BLaER1 treated with 17β-estradiol and CSF1 and Interleukin-3, amounts not matched to agents 10 nM and 100 nM (cell line): Measurements from ENCODE around the gene FAM184B.

Experiments
- H3K27ac ChIP-seq, 11 experiments: shearing (Covaris generic); formaldehyde crosslinking; 2 replicates each; pipeline ENCODE4 v1.8.1; 2022
- H3K27me3 ChIP-seq, 11 experiments: shearing (Covaris generic); formaldehyde crosslinking; 2 replicates each; pipeline ENCODE4 v1.8.1; 2022
- H3K36me3 ChIP-seq, 11 experiments: shearing (Covaris generic); formaldehyde crosslinking; 2 replicates each; pipeline ENCODE4 v1.8.1; 2022
- H3K4me1 ChIP-seq, 10 experiments: shearing (Covaris generic); formaldehyde crosslinking; 2 replicates each; pipeline ENCODE4 v1.8.1; 2022
- H3K4me2 ChIP-seq, 11 experiments: shearing (Covaris generic); formaldehyde crosslinking; 2 replicates each; pipeline ENCODE4 v1.8.1; 2022
- H3K4me3 ChIP-seq, 10 experiments: shearing (Covaris generic); formaldehyde crosslinking; 2 replicates each; pipeline ENCODE4 v1.8.1; 2022
- H3K9ac ChIP-seq, 11 experiments: shearing (Covaris generic); formaldehyde crosslinking; 2 replicates each; pipeline ENCODE4 v1.8.1; 2022
- H3K9me3 ChIP-seq, 11 experiments: shearing (Covaris generic); formaldehyde crosslinking; replicated peaks in 1 of 11; 2 replicates each; pipeline ENCODE4 v1.8.1; 2022
- H4K20me1 ChIP-seq, 11 experiments: shearing (Covaris generic); formaldehyde crosslinking; 2 replicates each; pipeline ENCODE4 v1.8.1; 2022
- Cebpa-rat ChIP-seq, 11 experiments: shearing (Covaris generic); IDR thresholded peaks; 2 replicates each; pipeline ENCODE4 v1.8.1; 2022

FAM184B gene

DNA sequence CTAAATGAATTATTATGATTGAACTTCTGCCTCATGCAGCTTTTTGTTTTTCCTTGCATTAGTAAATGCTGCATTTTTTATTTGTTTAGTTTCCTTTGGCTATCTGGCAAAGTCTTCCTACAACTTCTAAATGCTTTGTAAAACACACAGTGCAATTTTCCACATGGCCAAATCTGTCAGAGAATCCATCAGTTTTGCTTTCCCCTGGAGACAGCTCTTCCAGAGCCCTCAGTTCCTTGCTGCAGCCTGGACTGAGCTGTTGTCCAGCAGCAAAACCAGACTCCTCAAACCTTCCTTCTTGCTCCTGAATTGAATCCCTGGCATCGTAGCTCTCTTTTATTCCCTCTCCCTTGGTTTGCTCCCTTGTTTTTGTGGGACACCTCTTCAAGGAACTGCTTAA lies 124.3 kb downstream of the FAM184B start:
- Histone ChIP-seq H3K4me2 (no peak overlapping the region), H4K20me1 (no peaks in the 10 kb centered on the region), H3K4me3 (no peak overlapping the region), H3K9me3 (peaks cover 0 to 4% (median 0%) of the 10 kb centered on the region in 11 experiments; a peak in 3 of 22 replicates), H3K27me3 (no peaks in the 10 kb centered on the region), H3K4me1 (peaks cover 17 to 31% (median 24%) of the 10 kb centered on the region in 10 experiments), H3K9ac (no peak overlapping the region), H3K27ac (no peak overlapping the region), H3K36me3 (no peaks in the 10 kb centered on the region)
- TF ChIP-seq Cebpa-rat (IDR thresholded peaks at IDR 0.05) = no peak

DNA sequence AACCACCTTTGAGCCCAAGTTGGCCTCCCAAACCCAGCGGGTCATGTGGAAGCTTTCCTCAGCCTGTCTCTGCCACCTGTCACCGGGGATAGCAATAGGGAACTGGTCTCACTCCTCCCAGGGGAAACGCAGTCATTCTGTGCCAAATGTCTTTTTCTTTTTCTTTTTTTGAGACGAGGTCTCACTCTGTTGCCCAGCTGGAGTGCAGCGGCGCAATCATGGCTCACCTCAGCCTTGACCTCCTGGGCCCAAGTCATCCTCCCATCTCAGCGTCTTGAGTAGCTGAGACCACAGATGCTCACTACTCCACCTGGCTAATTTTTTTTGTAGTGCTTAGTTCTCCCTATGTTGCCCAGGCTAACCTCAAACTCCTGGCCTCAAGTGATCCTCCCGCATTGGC lies 126.7 kb downstream of the FAM184B start:
- H3K9me3 ChIP-seq = no peaks in the 10 kb centered on the region; a peak in 1 of 22 replicates
- peaks cover 7 to 41% (median 31%) of the 10 kb centered on the region in 10 experiments; a peak in 19 of 20 replicates for H3K4me1 ChIP-seq
- H3K27ac ChIP-seq = no peak overlapping the region
- no peak overlapping the region for H3K9ac ChIP-seq
- no peak for TF ChIP-seq Cebpa-rat (IDR thresholded peaks at IDR 0.05)
- H3K4me3 ChIP-seq = no peak overlapping the region
- no peaks in the 10 kb centered on the region for H3K36me3 ChIP-seq
- H3K27me3 ChIP-seq = no peaks in the 10 kb centered on the region
- H4K20me1 ChIP-seq = no peaks in the 10 kb centered on the region
- peak overlapping the region in 10 of 11 experiments; percentile 3 to 64 (median 60); a peak in 18 of 22 replicates for H3K4me2 ChIP-seq

- Histone ChIP-seq H3K9ac (no peak overlapping the region), H3K36me3 (no peaks in the 10 kb centered on the region), H3K4me1 (peaks cover 7 to 35% (median 29%) of the 10 kb centered on the region in 10 experiments; a peak in 19 of 20 replicates), H3K27ac (no peak overlapping the region), H4K20me1 (no peaks in the 10 kb centered on the region), H3K27me3 (no peaks in the 10 kb centered on the region), H3K4me3 (no peak overlapping the region), H3K4me2 (peak overlapping the region; percentile 34 to 63 (median 56); a peak in 21 of 22 replicates), H3K9me3 (no peaks in the 10 kb centered on the region; a peak in 1 of 22 replicates)
- no peak for TF ChIP-seq Cebpa-rat (IDR thresholded peaks at IDR 0.05)
These were observed 131.0 kb downstream of the FAM184B start for GRCh38 chr4:17650406-17650805.

GRCh38 chr4:17647927-17648326 lies 133.5 kb downstream of the FAM184B start:
- no peak overlapping the region for H3K9ac ChIP-seq
- H3K27ac ChIP-seq = no peak overlapping the region
- H3K4me1 ChIP-seq = peaks cover 7 to 22% (median 17%) of the 10 kb centered on the region in 10 experiments; a peak in 19 of 20 replicates
- peaks cover 0 to 12% (median 9%) of the 10 kb centered on the region in 11 experiments; a peak in 13 of 22 replicates for H3K9me3 ChIP-seq
- no peak overlapping the region for H3K4me3 ChIP-seq
- peaks cover 0 to 5% (median 0%) of the 10 kb centered on the region in 11 experiments; a peak in 3 of 22 replicates for H3K36me3 ChIP-seq
- H3K27me3 ChIP-seq = no peaks in the 10 kb centered on the region
- no peak overlapping the region for H3K4me2 ChIP-seq
- TF ChIP-seq Cebpa-rat (IDR thresholded peaks at IDR 0.05) = no peak
- no peaks in the 10 kb centered on the region for H4K20me1 ChIP-seq

DNA sequence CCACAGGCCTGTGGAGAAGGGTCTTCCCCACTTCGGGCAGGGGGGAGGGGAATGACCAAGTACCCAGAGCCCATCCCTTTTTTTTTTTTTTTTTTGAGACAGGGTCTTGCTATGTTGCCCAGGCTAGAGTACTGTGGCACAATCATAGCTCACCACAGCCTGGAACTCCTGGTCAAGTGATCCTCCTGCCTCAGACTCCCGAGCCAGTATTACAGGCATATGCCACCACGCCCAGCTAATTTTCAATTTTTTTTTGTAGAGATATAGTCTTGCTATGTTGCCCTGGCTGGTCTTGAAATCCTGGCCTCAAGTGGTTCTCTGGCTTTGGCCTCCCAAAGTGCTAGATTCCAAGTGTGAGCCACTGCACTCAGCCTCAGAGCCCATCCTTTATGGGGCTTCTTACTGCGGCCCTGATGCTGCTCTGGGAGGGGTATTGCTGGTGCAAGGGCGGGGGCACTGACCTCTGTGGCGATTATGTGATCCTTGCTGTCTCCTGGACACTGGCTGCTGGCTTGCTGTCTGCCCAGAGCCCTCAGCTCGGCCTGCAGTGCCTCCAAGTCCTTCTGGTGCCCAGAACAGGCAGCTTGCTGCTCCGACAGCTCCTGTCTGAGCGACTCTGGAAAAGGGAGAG lies 134.1 kb downstream of the FAM184B start:
- H3K9me3 ChIP-seq = peaks cover 0 to 18% (median 15%) of the 10 kb centered on the region in 11 experiments; a peak in 13 of 22 replicates
- no peak for TF ChIP-seq Cebpa-rat (IDR thresholded peaks at IDR 0.05)

DNA sequence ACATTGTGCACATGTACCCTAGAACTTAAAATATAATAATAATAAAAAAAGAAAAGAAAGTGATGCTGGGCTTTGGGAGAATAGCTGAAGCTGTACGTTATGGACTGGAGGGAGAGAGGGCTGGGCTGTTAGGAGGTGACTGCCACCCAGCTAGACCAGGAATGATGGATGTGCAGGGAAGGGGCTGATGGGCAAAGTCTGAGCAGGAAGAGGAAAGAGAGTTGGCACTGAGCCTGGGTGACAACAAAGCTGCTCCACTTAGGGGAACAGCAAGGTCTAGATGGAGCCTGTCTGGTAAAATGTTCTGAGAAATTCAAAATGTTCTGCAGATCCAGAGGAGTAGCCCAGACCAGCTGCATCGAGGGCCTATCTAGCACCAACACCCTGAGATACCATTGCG lies 134.7 kb downstream of the FAM184B start:
- no peaks in the 10 kb centered on the region for H4K20me1 ChIP-seq
- H3K36me3 ChIP-seq = peaks cover 0 to 12% (median 0%) of the 10 kb centered on the region in 11 experiments; a peak in 4 of 22 replicates
- H3K4me1 ChIP-seq = peaks cover 11 to 27% (median 25%) of the 10 kb centered on the region in 10 experiments; a peak in 19 of 20 replicates
- H3K9ac ChIP-seq = no peak overlapping the region
- TF ChIP-seq Cebpa-rat (IDR thresholded peaks at IDR 0.05) = no peak
- H3K27ac ChIP-seq = no peak overlapping the region
- no peak overlapping the region for H3K4me2 ChIP-seq
- peaks cover 0 to 21% (median 17%) of the 10 kb centered on the region in 11 experiments; a peak in 13 of 22 replicates for H3K9me3 ChIP-seq
- no peaks in the 10 kb centered on the region for H3K27me3 ChIP-seq
- no peak overlapping the region for H3K4me3 ChIP-seq

More for the DNA sequence above, 134.1 kb downstream of the FAM184B start:
- no peaks in the 10 kb centered on the region for H3K27me3 ChIP-seq
- peaks cover 0 to 8% (median 0%) of the 10 kb centered on the region in 11 experiments; a peak in 4 of 22 replicates for H3K36me3 ChIP-seq
- no peak overlapping the region for H3K4me2 ChIP-seq
- H3K4me3 ChIP-seq = no peak overlapping the region
- H3K9ac ChIP-seq = no peak overlapping the region
- H4K20me1 ChIP-seq = no peaks in the 10 kb centered on the region
- peaks cover 7 to 29% (median 24%) of the 10 kb centered on the region in 10 experiments; a peak in 19 of 20 replicates for H3K4me1 ChIP-seq
- H3K27ac ChIP-seq = no peak overlapping the region

DNA sequence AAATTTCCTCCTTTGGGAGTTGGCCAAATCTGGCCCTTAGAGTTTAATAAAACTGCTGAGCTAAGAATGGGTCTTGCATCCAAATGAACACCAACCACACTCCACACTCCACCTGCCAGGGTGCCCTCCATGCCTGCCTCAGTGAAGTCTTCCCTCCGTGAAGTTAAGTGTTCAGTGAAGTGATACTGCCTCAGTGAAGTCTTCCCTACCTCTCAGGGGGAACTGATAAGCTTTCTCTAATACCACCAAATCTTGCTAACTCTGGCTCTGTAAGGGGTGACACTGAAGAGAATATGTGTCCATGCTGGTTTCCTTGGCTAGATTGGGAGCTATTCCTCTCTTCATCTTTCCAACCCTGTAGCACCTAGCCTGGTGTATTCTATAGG lies 139.0 kb downstream of the FAM184B start:
- H3K4me2 ChIP-seq = peak overlapping the region; percentile 55 to 80 (median 74)
- TF ChIP-seq Cebpa-rat (IDR thresholded peaks at IDR 0.05) = no peak
- H3K9ac ChIP-seq = peak overlapping the region in 5 of 11 experiments; percentile 39 to 56 (median 52); a peak in 6 of 22 replicates
- H4K20me1 ChIP-seq = peaks cover under 1 to 26% (median 16%) of the 10 kb centered on the region in 11 experiments; a peak in 15 of 22 replicates
- peaks cover 0 to 21% (median 17%) of the 10 kb centered on the region in 11 experiments; a peak in 13 of 22 replicates for H3K9me3 ChIP-seq
- H3K36me3 ChIP-seq = peaks cover 5 to 37% (median 20%) of the 10 kb centered on the region in 11 experiments; a peak in 18 of 22 replicates
- peaks cover 10 to 43% (median 27%) of the 10 kb centered on the region in 10 experiments for H3K4me1 ChIP-seq
- no peaks in the 10 kb centered on the region for H3K27me3 ChIP-seq
- H3K4me3 ChIP-seq = peak overlapping the region in 5 of 10 experiments; percentile 20 to 51 (median 30); a peak in 4 of 20 replicates
- H3K27ac ChIP-seq = peak overlapping the region in 6 of 11 experiments; percentile 39 to 68 (median 62); a peak in 9 of 22 replicates

GRCh38 chr4:17639136-17639535 lies 142.3 kb downstream of the FAM184B start:
- H3K4me3 ChIP-seq = no peak overlapping the region
- no peaks in the 10 kb centered on the region for H3K27me3 ChIP-seq
- peak overlapping the region in 1 of 11 experiments; percentile 17; a peak in 1 of 22 replicates for H3K27ac ChIP-seq
- H3K4me2 ChIP-seq = no peak overlapping the region
- peaks cover 14 to 52% (median 43%) of the 10 kb centered on the region in 11 experiments; a peak in 19 of 22 replicates for H4K20me1 ChIP-seq
- peaks cover 16 to 48% (median 27%) of the 10 kb centered on the region in 10 experiments for H3K4me1 ChIP-seq
- no peak for TF ChIP-seq Cebpa-rat (IDR thresholded peaks at IDR 0.05)
- H3K36me3 ChIP-seq = peaks cover 32 to 66% (median 50%) of the 10 kb centered on the region in 11 experiments
- peaks cover 0 to 21% (median 17%) of the 10 kb centered on the region in 11 experiments; a peak in 15 of 22 replicates for H3K9me3 ChIP-seq
- H3K9ac ChIP-seq = no peak overlapping the region
